Neural cell (in vitro differentiated cells): ENCODE measurements around the gene ROR2. TPM values are rescaled to one million over a fixed set of nuclear protein-coding genes. Genes with fewer than 3 reads are reported as not detected.

Source experiments
- H2AFZ ChIP-seq: fragments of 200-600, 300-800 bp; sonication (generic), shearing (Covaris generic); 2 replicates; pipeline ENCODE4 v1.6.0; 2014; ENCODE audit warnings: low read depth, mild to moderate bottlenecking, antibody characterized with exemption, low read length, moderate library complexity
- H3F3A ChIP-seq: fragments of 200-600 bp; shearing (Covaris generic); 2 replicates; pipeline ENCODE4 v1.6.1; 2016; ENCODE audit warnings: mild to moderate bottlenecking, moderate library complexity, mixed read lengths, antibody characterized with exemption, low read length; ENCODE audit not compliant: insufficient read depth, poor library complexity, severe bottlenecking
- H3K27ac ChIP-seq: fragments of 200-600, 300-800 bp; sonication (generic), shearing (Covaris generic); 2 replicates; pipeline ENCODE4 v1.5.1; 2014; ENCODE audit warnings: mild to moderate bottlenecking, low read length, moderate library complexity
- H3K27me3 ChIP-seq: fragments of 300-800, 200-600 bp; sonication (generic), shearing (Covaris generic); 2 replicates; pipeline ENCODE4 v1.6.0; 2014; ENCODE audit warnings: mild to moderate bottlenecking, low read depth, low read length, moderate library complexity; ENCODE audit not compliant: insufficient read depth
- H3K36me3 ChIP-seq: fragments of 300-800, 200-600 bp; sonication (generic), shearing (Covaris generic); 2 replicates; pipeline ENCODE4 v1.5.1; 2014; ENCODE audit warnings: mild to moderate bottlenecking, antibody characterized with exemption, low read length, moderate library complexity; ENCODE audit not compliant: insufficient read depth
- H3K4me2 ChIP-seq: fragments of 300-800, 200-600 bp; sonication (generic), shearing (Covaris generic); 2 replicates; pipeline ENCODE4 v1.6.0; 2014; ENCODE audit warnings: mild to moderate bottlenecking, low read length
- H3K4me3 ChIP-seq: fragments of 300-800, 200-600 bp; sonication (generic), shearing (Covaris generic); 2 replicates; pipeline ENCODE4 v1.5.1; 2014; ENCODE audit warnings: mild to moderate bottlenecking, low read length, moderate library complexity
- H3K79me2 ChIP-seq: fragments of 200-600 bp; shearing (Covaris generic); replicated peaks from 2 replicates; pipeline ENCODE4 v1.6.0; 2014; ENCODE audit warnings: mild to moderate bottlenecking, low read length, moderate library complexity; ENCODE audit not compliant: insufficient read depth
- H3K9ac ChIP-seq: fragments of 300-800, 200-600 bp; sonication (generic), shearing (Covaris generic); 2 replicates; pipeline ENCODE4 v1.6.1; 2016; ENCODE audit warnings: mild to moderate bottlenecking, low read length, mixed read lengths
- H3K9me2 ChIP-seq: fragments of 200-600 bp; shearing (Covaris generic); 2 replicates; pipeline ENCODE4 v1.6.1; 2016; ENCODE audit warnings: mild to moderate bottlenecking, low read length, mixed read lengths; ENCODE audit not compliant: insufficient read depth
- H3K9me3 ChIP-seq: fragments of 200-600, 300-800 bp; sonication (generic), shearing (Covaris generic); 2 replicates; pipeline ENCODE4 v1.6.1; 2016; ENCODE audit warnings: mild to moderate bottlenecking, mixed run types, low read length, moderate library complexity, mixed read lengths
- H4K20me1 ChIP-seq: fragments of 200-600 bp; shearing (Covaris generic); 2 replicates; pipeline ENCODE4 v1.6.1; 2016; ENCODE audit warnings: mild to moderate bottlenecking, mixed run types; ENCODE audit not compliant: insufficient read depth
- EP300 ChIP-seq: fragments of 450-650 bp; conservative IDR thresholded peaks from 2 replicates; pipeline ENCODE4 v1.6.1; 2014; ENCODE audit warnings: antibody characterized with exemption, mild to moderate bottlenecking, moderate library complexity; ENCODE audit not compliant: poor library complexity, severe bottlenecking
- EZH2 ChIP-seq: fragments of 200-600, 300-800 bp; shearing (Covaris generic), sonication (generic); IDR thresholded peaks from 2 replicates; pipeline ENCODE4 v1.6.1; 2014; ENCODE audit warnings: antibody characterized with exemption, low read length, borderline replicate concordance, mild to moderate bottlenecking; ENCODE audit not compliant: insufficient read depth, poor library complexity, severe bottlenecking
- MXI1 ChIP-seq: fragments of 450-650 bp; conservative IDR thresholded peaks from 2 replicates; pipeline ENCODE4 v1.6.1; 2014; ENCODE audit warnings: antibody characterized with exemption, mild to moderate bottlenecking; ENCODE audit not compliant: poor library complexity, severe bottlenecking
- POLR2AphosphoS5 ChIP-seq: IDR thresholded peaks from 2 replicates; pipeline ENCODE4 v1.6.1; 2012
- RAD21 ChIP-seq: fragments of 450-650 bp; conservative IDR thresholded peaks from 2 replicates; pipeline ENCODE4 v1.6.1; 2014; ENCODE audit warnings: antibody characterized with exemption, mild to moderate bottlenecking, moderate library complexity
- REST ChIP-seq: IDR thresholded peaks from 2 replicates; pipeline ENCODE4 v1.6.1; 2012; ENCODE audit warnings: borderline replicate concordance
- SMC3 ChIP-seq: fragments of 450-650 bp; conservative IDR thresholded peaks from 2 replicates; pipeline ENCODE4 v1.6.1; 2014; ENCODE audit warnings: antibody characterized with exemption, mild to moderate bottlenecking, moderate library complexity; ENCODE audit not compliant: poor library complexity
- TAF1 ChIP-seq: IDR thresholded peaks from 2 replicates; pipeline ENCODE4 v1.6.1; 2012; ENCODE audit warnings: low read depth
- polyA plus RNA-seq: library from polyadenylated mRNA; depleted of rRNA; stranded (reverse); fragments of >200 nt; gene quantifications from 2 replicates; pipeline ENCODE4 v1.2.3, GENCODE V29; 2014
- TF ChIP-seq, protein P1 (sequence below): fragments of 450-650 bp; IDR thresholded peaks from 2 replicates; pipeline ENCODE4 v1.5.1; 2014; ENCODE audit warnings: antibody characterized with exemption, mild to moderate bottlenecking, moderate library complexity; ENCODE audit not compliant: poor library complexity, severe bottlenecking

ROR2 gene
- polyA plus RNA-seq, 1 donor from 2014 or later: 0.33 TPM

DNA sequence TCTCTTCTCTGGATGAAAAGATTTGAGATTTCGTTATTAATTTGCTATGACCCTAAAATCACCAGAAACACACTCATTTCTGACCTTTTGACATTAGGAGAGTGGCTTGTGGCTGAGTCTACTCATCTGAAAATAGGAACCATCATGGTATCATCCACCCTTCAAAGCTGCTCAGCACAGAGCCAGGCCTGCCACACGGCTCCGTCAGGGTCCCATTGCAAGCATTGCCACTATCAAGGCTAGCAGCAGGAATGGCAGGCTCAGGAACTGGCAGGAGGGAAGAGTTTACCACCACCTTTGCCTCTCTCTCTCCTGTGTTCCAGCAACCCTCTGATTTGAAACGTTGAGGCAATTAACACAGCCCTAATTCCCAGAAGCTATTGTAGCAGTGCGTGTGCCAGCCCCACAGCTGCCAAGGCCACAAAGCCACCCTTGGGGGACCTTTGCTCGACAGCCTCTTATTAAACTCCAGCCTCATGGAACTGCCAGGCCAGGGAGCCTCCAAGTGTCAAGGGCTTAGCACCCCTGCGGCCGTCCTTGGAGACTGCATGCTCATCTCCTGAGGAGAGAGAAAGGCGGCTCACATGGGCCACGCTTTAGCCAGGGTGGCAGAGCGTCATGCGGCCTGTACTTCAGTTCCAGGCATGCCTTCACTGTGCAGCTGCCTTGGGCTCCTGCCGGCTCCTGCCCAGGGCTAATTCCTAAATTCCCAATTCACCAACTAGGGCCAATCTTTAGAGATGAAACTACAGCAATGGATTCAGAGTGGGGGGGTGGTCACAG lies 145.9 kb downstream of the ROR2 start:
- no peaks in the 10 kb centered on the region for H3K79me2 ChIP-seq
- no peak overlapping the region for H2AFZ ChIP-seq
- H3K9me3 ChIP-seq: no peaks in the 10 kb centered on the region
- H3K9me2 ChIP-seq: no peaks in the 10 kb centered on the region
- no peak for TF ChIP-seq REST
- no peak for TF ChIP-seq SMC3
- TF ChIP-seq POLR2AphosphoS5: no peak
- TF ChIP-seq EZH2: no peak
- no peaks in the 10 kb centered on the region for H3K27me3 ChIP-seq
- H3K27ac ChIP-seq: no peak overlapping the region
- H4K20me1 ChIP-seq: no peaks in the 10 kb centered on the region
- no peaks in the 10 kb centered on the region for H3F3A ChIP-seq
- no peak overlapping the region for H3K9ac ChIP-seq
- H3K4me2 ChIP-seq: no peak overlapping the region
- no peaks in the 10 kb centered on the region for H3K36me3 ChIP-seq
- no peak overlapping the region for H3K4me3 ChIP-seq

GRCh38 chr9:91803151-91803940 lies 146.7 kb downstream of the ROR2 start:
- no peaks in the 10 kb centered on the region for H3F3A ChIP-seq
- no peaks in the 10 kb centered on the region for H3K9me2 ChIP-seq
- H3K79me2 ChIP-seq: no peaks in the 10 kb centered on the region
- no peak overlapping the region for H2AFZ ChIP-seq
- TF ChIP-seq RAD21: no peak
- no peak for TF ChIP-seq REST
- TF ChIP-seq TAF1: no peak
- TF ChIP-seq EZH2: no peak
- no peak for TF ChIP-seq MXI1
- TF ChIP-seq, protein P1, sequence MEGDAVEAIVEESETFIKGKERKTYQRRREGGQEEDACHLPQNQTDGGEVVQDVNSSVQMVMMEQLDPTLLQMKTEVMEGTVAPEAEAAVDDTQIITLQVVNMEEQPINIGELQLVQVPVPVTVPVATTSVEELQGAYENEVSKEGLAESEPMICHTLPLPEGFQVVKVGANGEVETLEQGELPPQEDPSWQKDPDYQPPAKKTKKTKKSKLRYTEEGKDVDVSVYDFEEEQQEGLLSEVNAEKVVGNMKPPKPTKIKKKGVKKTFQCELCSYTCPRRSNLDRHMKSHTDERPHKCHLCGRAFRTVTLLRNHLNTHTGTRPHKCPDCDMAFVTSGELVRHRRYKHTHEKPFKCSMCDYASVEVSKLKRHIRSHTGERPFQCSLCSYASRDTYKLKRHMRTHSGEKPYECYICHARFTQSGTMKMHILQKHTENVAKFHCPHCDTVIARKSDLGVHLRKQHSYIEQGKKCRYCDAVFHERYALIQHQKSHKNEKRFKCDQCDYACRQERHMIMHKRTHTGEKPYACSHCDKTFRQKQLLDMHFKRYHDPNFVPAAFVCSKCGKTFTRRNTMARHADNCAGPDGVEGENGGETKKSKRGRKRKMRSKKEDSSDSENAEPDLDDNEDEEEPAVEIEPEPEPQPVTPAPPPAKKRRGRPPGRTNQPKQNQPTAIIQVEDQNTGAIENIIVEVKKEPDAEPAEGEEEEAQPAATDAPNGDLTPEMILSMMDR: no peak
- no peak for TF ChIP-seq POLR2AphosphoS5
- no peak for TF ChIP-seq SMC3
- TF ChIP-seq EP300: no peak
- H3K36me3 ChIP-seq: no peaks in the 10 kb centered on the region
- H4K20me1 ChIP-seq: no peaks in the 10 kb centered on the region
- H3K9ac ChIP-seq: no peak overlapping the region
- no peaks in the 10 kb centered on the region for H3K9me3 ChIP-seq
- no peaks in the 10 kb centered on the region for H3K27me3 ChIP-seq
- no peak overlapping the region for H3K27ac ChIP-seq
- H3K4me3 ChIP-seq: no peak overlapping the region
- no peak overlapping the region for H3K4me2 ChIP-seq
